Esophagus mucosa (tissue), 1 donor: ENCODE data around the gene LSAMP. TPM values are rescaled to one million over a fixed set of nuclear protein-coding genes. Genes with fewer than 3 reads are reported as not detected.
A peak's percentile ranks its signal among the peaks of the same experiment; 100 is the strongest.

Experiments used
- ATAC-seq: fragments of 200-7000 bp; cut with Tn5 transposase; one replicate; pipeline ENCODE4 v1.9.1; 2020
- total RNA-seq: library from RNA; stranded (reverse); gene quantifications from one replicate; pipeline ENCODE4 v1.2.4, GENCODE V29; 2023
- donor health status: DM: yes; HTN: yes; CAD: no.

Gene LSAMP
- 0.28 TPM for total RNA-seq

GRCh38 chr3:116445311-116445841 lies at the start of gene LSAMP:
Gene LSAMP (minus strand): TSS chr3:116445487.
- no peak for ATAC-seq

GRCh38 chr3:116492379-116492778 lies 47.1 kb upstream of the LSAMP start:
- no peak for ATAC-seq

GRCh38 chr3:116483135-116483534 lies 37.8 kb upstream of the LSAMP start:
- ATAC-seq = no peak

- ATAC-seq = no peak
These were observed 31.4 kb upstream of the LSAMP start for GRCh38 chr3:116476691-116477090.

- no peak for ATAC-seq
These were observed 29.5 kb upstream of the LSAMP start for GRCh38 chr3:116474801-116475200.

- ATAC-seq = no peak
These were observed 28.9 kb upstream of the LSAMP start for GRCh38 chr3:116474032-116474780.

- no peak for ATAC-seq
These were observed 28.3 kb upstream of the LSAMP start for GRCh38 chr3:116473602-116474001.

GRCh38 chr3:116470605-116471197 lies 25.4 kb upstream of the LSAMP start:
- ATAC-seq = no peak

GRCh38 chr3:116469546-116469945 lies 24.3 kb upstream of the LSAMP start:
- no peak for ATAC-seq

GRCh38 chr3:116464276-116464798 lies 19.1 kb upstream of the LSAMP start:
- no peak for ATAC-seq

- no peak for ATAC-seq
These were observed 8.5 kb upstream of the LSAMP start for GRCh38 chr3:116453666-116454346.

- ATAC-seq = no peak
These were observed 4.5 kb upstream of the LSAMP start for GRCh38 chr3:116449546-116450350.

GRCh38 chr3:116445990-116446389 lies 703 bp upstream of the LSAMP start:
- no peak for ATAC-seq

GRCh38 chr3:116444819-116445310 lies 422 bp downstream of the LSAMP start:
- no peak for ATAC-seq

- no peak for ATAC-seq
These were observed 1.1 kb downstream of the LSAMP start for GRCh38 chr3:116444115-116444747.

GRCh38 chr3:116443191-116443661 lies 2.1 kb downstream of the LSAMP start:
- ATAC-seq = no peak

GRCh38 chr3:116442331-116443021 lies 2.8 kb downstream of the LSAMP start:
- no peak for ATAC-seq

GRCh38 chr3:116441652-116442051 lies 3.6 kb downstream of the LSAMP start:
- no peak for ATAC-seq

GRCh38 chr3:116440196-116440595 lies 5.1 kb downstream of the LSAMP start:
- ATAC-seq = peak; percentile 66

- ATAC-seq = no peak
These were observed 11.7 kb downstream of the LSAMP start for GRCh38 chr3:116433552-116433951.

GRCh38 chr3:116432795-116433194 lies 12.5 kb downstream of the LSAMP start:
- no peak for ATAC-seq
